Brain microvascular endothelial cell (primary cell): ENCODE results near the gene MMS22L.

Experiments
- DNase-seq: peaks from one replicate; pipeline ENCODE4 v3.0.0-alpha.2; 2020
- H3K27ac ChIP-seq: fragments of 250-450 bp; sonication (Bioruptor Pico); 2 replicates; pipeline ENCODE4 v1.5.1; 2020; ENCODE audit warnings: mild to moderate bottlenecking, moderate library complexity
- H3K27me3 ChIP-seq: fragments of 250-450 bp; sonication (Bioruptor Pico); replicated peaks from 2 replicates; pipeline ENCODE4 v1.5.1; 2020; ENCODE audit warnings: mild to moderate bottlenecking
- H3K36me3 ChIP-seq: fragments of 250-450 bp; sonication (Bioruptor Pico); replicated peaks from 2 replicates; pipeline ENCODE4 v1.5.1; 2020; ENCODE audit warnings: mild to moderate bottlenecking
- H3K4me3 ChIP-seq: 2 replicates; pipeline ENCODE4 v1.5.1; 2011; ENCODE audit warnings: low read depth, mild to moderate bottlenecking, control low read depth, low read length, moderate library complexity
- in situ Hi-C: cut with HindIII; loops from 2 replicates; pipeline ENCODE4 v1.10.0; 2017; ENCODE audit warnings: low sequenced_read_pairs, low pct_ligation_motif_present
- TF ChIP-seq, protein P1 (sequence below): IDR thresholded peaks from 2 replicates; pipeline ENCODE4 v1.5.1; 2011; ENCODE audit warnings: low read depth, mild to moderate bottlenecking, moderate library complexity, low read length, control low read depth, inconsistent platforms; ENCODE audit errors: missing control alignments

Gene MMS22L

DNA sequence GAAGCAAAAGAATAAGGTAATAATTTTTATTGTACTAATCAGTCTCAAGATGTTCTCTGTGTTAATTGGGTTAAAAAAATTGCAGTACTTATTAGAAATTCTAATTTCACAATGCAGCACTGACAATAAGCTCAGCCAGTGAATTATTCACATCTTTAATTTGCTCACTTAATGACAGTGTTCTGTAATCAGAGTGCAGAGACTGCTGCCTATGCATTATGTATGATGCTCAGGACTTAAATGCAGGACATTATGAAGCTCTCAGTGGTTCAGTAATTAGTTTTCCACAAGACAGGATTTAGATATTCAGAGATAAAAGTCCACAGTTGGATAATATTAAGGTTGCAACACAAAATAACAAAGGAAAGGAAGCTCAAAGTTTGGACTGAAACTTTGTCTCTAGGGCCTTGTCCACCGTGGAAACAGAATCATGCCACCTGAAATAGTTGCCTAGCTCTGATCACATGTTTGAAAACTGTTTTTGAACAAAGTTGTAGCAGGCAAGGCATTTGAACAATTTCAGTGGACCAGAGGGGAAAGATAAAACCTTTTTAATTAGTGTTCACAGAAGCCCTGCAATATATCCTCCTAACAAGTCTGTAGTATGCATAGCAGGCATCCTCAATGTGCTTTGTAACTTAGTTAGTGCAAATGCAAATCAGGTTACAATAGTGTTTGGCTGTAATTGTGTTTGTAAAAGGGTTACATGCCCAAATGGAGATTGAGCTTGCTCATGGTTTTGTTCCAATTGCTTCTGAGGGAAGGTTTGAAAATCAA, 23.7 kb upstream of the MMS22L start:
- Histone ChIP-seq H3K27me3 (no peaks in the 10 kb centered on the region), H3K36me3 (no peaks in the 10 kb centered on the region), H3K27ac (no peak overlapping the region), H3K4me3 (no peak overlapping the region)
- TF ChIP-seq, protein P1, sequence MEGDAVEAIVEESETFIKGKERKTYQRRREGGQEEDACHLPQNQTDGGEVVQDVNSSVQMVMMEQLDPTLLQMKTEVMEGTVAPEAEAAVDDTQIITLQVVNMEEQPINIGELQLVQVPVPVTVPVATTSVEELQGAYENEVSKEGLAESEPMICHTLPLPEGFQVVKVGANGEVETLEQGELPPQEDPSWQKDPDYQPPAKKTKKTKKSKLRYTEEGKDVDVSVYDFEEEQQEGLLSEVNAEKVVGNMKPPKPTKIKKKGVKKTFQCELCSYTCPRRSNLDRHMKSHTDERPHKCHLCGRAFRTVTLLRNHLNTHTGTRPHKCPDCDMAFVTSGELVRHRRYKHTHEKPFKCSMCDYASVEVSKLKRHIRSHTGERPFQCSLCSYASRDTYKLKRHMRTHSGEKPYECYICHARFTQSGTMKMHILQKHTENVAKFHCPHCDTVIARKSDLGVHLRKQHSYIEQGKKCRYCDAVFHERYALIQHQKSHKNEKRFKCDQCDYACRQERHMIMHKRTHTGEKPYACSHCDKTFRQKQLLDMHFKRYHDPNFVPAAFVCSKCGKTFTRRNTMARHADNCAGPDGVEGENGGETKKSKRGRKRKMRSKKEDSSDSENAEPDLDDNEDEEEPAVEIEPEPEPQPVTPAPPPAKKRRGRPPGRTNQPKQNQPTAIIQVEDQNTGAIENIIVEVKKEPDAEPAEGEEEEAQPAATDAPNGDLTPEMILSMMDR: no peak
- DNase-seq: no peak
- in situ Hi-C loops: no loop called here

DNA sequence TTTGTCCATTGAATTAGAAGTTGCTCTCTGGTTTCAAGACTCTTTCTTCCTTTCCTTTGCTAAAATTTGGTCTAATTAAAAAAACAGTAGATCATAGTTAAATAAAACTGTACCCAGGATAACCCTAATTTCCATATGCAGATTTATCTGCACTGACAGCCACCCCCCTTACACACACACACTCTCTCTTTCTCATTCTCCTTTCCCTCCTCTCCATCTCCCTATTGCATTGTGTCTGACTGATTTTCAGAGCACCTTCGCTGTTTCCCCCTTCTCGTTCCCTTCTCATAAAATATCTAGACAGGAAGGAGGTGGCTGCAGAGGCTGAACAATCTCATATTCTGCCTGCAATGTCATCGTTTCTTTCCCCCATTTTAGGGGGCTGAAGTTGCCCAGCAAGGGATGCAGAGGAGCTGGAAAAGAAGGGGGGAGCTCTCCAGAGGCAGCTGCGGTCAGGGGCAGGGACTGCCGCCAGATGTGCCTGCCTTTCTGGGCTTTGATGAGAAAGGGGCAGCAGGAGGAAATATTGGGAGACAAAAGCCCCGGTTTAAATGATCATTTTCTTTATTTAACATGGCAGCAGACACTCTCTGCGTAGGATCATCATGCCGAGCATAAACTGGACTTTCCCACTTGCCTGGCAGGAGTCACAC, 22.5 kb upstream of the MMS22L start:
- DNase-seq: no peak
- in situ Hi-C loops: no loop called here
- Histone ChIP-seq H3K36me3 (no peaks in the 10 kb centered on the region), H3K27me3 (no peaks in the 10 kb centered on the region), H3K4me3 (no peak overlapping the region), H3K27ac (no peak overlapping the region)
- TF ChIP-seq, protein P1: no peak

GRCh38 chr6:97304701-97305100, 21.7 kb upstream of the MMS22L start:
- no peaks in the 10 kb centered on the region for H3K36me3 ChIP-seq
- no peak for DNase-seq
- no peak overlapping the region for H3K4me3 ChIP-seq
- no peaks in the 10 kb centered on the region for H3K27me3 ChIP-seq
- H3K27ac ChIP-seq: no peak overlapping the region
- TF ChIP-seq, protein P1: no peak
- in situ Hi-C loops: no loop called here

- H3K27me3 ChIP-seq: no peaks in the 10 kb centered on the region
- TF ChIP-seq, protein P1: no peak
- no peaks in the 10 kb centered on the region for H3K36me3 ChIP-seq
- no peak overlapping the region for H3K4me3 ChIP-seq
- in situ Hi-C loops: no loop called here
- no peak overlapping the region for H3K27ac ChIP-seq
- DNase-seq: peak; percentile 1
Measured at GRCh38 chr6:97294451-97294850, 11.4 kb upstream of the MMS22L start.

DNA sequence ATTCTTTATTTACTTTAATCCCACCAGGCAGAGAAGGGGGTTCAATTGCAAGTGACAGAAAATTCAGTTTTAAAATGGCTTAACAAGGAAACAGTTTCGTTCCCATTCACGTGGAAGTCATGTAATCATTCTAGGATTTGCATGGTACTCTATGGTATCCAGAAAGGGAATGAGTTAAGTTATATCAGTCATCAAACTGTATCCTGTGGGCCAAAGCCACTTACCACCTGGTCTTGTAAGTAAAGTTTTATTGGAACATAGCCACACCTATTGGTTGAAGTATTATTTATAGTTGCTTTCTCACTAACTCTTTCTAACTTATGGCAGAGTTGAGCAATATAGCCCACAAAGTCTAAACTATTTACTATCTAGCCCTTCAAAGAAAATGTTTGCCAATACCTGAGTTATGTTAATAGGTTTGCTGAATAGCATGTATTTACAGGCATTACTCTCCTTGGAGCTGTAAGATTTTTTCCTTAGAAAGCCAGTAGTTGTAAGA, 10.2 kb upstream of the MMS22L start:
- Histone ChIP-seq H3K27me3 (no peaks in the 10 kb centered on the region), H3K36me3 (no peaks in the 10 kb centered on the region), H3K4me3 (no peak overlapping the region), H3K27ac (no peak overlapping the region)
- no peak for DNase-seq
- in situ Hi-C loops: no loop called here
- TF ChIP-seq, protein P1: no peak

GRCh38 chr6:97292671-97293070, 9.7 kb upstream of the MMS22L start:
- no peak overlapping the region for H3K27ac ChIP-seq
- H3K4me3 ChIP-seq: no peak overlapping the region
- no peaks in the 10 kb centered on the region for H3K36me3 ChIP-seq
- TF ChIP-seq, protein P1: no peak
- DNase-seq: no peak
- in situ Hi-C loops: no loop called here
- H3K27me3 ChIP-seq: no peaks in the 10 kb centered on the region
